Anterior cingulate cortex (tissue), 58 donors: ENCODE results near the gene ASF1B.

Experiments used
- DNase-seq, 58 donors: peaks; one replicate each; lab custom pipeline; 2025; lab: John Stamatoyannopoulos, UW

The ASF1B gene

DNA sequence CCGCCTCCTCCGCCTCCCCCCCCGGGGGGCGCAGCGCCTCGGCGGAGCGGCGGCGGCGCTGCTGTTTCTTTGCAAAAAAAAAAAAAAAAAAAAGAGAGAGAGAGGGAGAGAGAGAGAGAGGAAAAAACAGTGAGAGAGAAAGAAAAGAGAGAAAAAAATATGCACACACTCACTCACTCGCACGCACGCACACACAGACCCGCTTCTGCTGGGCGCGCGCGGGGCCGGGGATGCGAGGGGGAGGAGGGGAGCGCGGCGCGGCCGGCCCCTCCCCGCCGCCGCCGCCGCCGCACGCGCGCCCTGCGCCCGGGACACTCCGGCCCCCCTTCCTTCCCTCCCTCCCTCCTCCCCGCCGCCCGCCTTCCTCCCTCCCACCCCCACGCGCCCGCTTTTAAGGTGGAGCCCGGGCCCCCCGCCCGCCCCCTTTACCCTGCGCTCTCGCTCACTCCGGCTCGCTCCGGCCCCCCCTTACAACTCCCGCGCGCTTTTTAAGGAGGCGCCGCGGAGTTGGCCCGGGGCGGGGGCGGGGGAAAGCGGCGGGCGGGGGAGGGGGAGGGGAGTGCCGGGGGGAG is 45.8 kb downstream of the ASF1B start, which contains the start of gene SAMD1:
Gene SAMD1, minus strand, starts transcription at position 243 of the 572 bp plus-strand sequence.
- DNase-seq: peak in 57 of 58 donors; percentile 18 to 90 (median 79)

DNA sequence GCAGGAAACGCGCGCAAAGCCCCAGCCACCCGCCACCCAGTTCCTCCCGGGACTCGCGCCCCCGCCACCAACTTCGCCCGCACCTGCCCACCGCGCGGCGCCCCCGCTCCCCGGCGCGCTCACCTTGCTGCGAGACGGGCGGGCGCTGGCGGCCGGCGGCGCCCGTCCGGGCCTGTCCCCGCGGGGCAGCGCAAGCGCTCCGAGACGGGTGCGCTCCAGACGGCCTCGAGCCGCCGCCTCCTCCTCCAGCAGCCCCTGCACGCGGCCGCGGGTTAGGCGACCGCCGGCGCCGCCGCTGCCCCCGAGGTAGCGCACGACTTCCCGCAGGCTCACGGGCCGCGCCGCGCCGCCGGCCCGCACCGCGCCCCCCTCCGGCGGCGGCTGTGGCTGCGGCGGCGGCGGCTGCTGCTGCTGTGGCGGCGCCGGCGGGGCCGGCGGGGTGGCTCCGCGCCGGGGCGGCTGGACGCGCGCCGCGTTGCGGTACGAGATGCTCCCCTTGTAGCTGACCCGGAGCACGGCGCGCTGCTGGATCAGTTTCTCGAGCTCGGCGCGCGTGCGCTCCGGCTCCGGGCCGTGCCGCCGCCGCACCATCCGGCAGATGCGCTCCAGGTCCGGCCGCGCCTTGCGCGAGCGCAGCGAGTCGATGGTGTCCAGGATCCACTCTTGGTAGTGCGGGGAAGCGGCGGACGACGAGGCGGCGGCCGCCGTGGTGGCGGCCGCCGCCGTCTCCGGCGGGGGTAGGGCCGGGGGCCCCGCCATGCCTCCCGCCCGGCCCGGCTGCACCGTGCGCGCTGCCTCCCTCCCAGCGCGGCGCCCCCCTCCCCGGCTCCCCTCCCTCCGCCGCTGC is 46.5 kb downstream of the ASF1B start:
- DNase-seq: peak in 28 of 58 donors; percentile 16 to 57 (median 34)

DNA sequence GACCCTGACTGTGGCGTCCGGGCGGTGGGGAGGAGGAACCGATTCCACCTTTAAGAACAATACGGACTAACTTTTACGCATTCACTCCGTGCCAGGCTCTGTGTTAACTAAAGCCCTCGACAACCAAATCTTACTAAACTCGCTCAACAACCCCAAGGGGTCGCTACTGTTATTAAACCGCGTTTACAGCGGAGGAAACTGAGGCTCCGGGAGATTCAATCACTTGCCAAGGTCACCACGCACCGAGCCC is 47.1 kb downstream of the ASF1B start:
- DNase-seq: peak in 1 of 58 donors; percentile 22

DNA sequence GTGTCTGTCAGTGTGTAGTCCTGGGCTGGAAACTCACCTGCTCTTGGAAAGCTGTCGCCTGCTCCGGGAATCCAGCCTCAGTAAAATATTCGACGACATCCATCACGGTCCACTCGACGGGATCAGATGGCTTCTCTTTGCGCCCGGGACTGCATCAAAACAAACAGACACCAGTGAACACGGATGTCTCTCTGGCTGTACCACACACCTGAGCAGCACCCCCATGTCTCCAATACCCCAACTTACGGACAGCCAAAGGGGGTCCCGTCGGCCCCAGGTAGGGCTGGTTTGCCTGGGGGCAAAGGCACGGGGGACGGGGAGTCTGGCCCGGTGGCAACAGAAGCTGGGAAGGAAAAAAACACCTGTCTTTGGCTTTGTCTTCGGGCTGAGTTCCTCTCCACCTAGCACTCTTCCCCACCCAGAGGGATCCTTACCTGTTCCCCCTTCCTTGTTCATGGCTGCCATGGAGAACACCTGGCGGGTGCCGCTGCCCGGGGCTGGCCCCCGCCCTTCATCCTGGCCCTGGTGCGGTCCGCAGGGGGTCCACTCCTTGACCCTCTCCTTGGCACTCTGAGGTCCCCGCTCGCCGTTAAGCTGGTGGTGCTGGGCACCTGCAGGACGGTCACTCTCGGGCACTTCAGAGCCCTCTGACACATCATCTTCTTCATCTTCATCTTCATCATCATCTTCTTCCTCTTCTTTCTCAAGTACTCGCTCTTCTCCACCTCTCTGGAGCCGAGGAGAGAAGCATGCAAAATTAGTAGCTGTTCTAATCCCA is 47.6 kb downstream of the ASF1B start:
- no peak for DNase-seq

DNA sequence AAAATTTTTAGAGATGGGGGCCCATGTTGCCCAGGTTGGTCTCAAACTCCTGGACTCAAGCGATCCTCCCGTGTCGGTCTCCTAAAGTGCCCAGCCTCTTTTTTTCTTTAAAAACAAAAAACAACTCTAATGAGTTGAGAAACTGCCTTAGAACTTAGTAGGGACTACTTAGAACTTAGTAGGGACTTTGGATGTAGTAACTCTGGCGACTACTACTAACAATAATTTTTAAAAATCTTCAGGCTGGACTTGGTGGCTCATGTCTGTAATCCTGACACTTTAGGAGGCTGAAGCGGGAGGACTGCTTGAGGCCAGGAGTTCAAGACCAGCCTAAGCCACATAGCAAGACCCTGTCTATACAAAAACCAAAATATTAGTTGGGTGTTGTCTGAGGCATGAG is 50.3 kb downstream of the ASF1B start:
- DNase-seq: no peak

DNA sequence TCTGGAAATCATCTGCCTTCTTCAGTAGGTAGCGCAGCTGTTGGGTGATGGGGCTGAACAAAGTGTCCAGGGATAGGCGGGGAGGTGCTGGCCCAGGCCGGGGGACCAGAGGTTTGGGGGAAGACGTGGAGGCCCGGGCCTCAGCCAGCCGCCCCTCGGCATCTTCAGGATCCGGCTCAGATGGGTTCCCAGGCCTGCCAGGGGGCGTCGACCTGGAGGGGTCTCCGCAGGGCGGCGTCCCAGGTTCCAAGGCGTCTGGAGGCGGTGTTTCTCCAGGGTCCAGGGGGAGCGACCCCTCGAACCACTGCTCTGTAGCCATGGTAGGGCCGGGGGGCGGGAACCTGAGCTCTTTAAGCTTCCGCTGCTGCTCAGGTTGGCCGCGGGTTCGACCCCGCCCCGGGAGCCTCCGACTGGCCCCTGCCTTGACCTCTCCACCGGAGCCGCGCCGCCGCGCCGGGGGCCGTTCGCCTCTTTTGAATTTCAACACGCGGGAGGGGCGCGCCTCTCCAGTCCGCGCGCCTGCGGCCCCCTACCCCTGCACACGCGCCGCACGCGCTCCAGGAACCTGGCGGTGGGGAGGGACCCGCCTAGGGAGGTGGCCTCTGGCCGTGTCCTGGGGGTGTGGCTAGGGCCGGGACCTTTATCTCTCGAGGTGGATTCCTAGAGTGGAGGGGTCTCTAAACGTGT is 50.9 kb downstream of the ASF1B start, which contains the start of gene C19orf67:
Gene C19orf67, minus strand, starts transcription at position 475 of the 687 bp plus-strand sequence. Its CDS starts 156 bp downstream, at position 319.
- DNase-seq: no peak

DNA sequence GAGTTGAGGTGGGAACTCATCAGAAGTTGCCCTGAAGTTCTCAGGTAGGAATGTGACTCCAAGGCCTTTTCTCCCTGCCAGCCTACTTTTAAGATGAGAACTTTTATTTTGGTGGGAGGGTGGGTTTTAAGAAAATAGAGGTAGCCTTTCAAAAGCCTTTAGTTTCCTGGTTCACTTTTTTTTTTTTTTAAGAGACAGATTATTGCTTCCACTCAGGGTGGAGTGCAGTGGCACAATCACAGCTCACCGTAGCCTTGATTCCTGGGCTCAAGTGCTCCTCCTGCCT is 53.8 kb downstream of the ASF1B start:
- no peak for DNase-seq

DNA sequence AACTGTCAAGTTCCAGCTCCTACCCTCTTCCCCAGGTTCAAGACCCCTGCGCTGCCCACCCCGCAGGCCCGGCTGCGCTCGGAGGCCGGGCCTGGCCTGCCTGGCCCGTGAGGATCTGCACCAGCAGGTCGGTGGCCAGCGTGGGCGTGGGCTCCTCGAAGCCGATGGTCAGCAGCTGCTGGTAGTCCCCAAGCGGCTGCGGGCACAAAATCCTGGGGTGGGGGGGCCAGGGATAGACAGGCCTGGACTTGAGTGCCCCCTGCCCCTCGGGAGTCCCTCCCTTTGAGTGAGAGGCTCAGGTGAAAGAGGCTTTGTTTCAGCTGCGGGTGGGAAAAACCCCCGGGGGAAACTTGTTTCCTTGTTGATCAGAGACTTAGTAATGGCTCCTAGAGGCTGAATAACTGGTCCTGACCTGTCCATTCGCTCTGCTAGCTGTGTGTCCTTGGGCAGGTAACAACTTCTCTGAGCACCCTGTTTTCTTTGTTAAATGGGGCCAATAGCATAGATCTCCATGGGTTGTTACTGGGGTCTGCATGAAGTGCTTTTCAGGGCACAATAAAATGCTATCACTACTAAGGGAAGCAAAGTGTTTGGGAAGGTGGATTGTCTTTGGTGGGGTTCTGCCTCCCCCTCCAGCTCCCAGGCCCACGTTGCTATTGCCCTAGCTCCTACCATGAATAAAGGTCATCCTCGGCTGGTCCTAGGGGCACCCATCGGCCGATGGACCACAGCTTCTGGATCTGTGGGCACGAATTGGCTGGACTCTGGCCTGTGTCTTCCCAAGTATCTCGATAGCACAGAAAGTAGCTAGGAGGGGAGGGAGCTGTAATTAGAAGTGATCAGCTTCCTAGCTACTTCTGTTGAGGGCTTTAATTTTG is 54.4 kb downstream of the ASF1B start:
- peak in 14 of 58 donors; percentile 22 to 65 (median 55) for DNase-seq

DNA sequence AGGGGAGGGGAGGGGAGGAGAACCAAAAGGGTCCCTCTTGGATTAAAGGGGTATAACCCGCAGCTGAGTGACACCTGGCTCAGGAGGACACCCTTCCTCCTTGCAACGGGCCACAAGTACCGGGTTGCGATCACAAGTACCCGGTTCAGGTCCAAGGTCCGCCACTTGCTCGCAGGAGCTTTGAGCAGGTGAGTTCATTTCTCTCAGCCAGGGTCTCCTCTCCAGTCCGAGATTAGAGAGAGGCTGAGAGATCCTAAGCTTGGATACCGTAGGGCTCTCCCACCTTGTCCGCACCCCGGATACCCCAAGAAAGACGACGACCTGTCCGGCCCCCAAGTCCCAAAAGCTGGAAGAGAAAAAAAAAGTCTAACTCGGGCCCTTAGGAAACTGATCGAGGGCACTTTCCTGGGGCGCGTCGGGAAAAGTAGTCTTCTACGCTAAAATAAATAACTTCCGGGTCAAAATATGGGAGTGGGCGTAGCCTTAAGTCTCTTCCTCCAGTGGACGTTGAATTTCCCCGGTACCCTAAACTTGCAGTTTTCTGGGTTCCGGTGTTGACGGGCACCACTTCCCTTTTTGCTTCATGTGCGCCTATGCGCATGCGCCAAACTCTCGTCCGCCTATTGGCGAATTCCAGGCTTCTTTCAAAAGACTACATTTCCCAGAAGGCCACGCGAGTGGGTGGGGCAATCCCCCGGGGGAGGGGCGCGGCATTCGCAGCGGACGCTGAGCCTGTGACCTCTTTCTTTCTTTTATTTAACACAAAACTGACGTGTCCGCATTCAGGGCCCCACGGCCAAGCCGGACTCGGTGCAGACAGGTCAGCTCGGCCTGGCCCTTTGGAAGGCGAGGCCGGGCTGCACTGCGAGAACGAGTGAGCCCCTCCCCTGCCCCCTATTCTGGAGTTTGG is 55.2 kb downstream of the ASF1B start:
- DNase-seq: peak; percentile 82 to 100 (median 97)

DNA sequence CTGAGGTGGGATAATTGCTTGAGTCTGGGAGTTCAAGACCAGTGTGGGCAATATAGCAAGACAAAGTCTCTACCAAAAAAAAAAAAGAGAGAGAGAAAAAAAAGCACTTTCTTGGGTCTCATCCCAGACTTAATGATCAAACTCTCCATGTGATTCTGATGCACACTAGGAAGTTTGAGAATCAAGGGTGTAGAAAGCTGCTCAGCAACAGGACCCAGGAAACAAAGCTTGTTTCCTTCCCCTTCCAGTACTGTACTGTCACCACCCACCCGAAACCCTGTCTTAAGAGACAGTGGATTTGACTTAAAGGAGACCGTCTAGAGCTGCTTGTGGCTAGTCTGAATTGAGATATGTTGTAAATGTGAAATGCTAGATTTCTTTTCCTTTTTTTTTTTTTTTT is 58.0 kb downstream of the ASF1B start:
- DNase-seq: peak in 1 of 58 donors; percentile 4

DNA sequence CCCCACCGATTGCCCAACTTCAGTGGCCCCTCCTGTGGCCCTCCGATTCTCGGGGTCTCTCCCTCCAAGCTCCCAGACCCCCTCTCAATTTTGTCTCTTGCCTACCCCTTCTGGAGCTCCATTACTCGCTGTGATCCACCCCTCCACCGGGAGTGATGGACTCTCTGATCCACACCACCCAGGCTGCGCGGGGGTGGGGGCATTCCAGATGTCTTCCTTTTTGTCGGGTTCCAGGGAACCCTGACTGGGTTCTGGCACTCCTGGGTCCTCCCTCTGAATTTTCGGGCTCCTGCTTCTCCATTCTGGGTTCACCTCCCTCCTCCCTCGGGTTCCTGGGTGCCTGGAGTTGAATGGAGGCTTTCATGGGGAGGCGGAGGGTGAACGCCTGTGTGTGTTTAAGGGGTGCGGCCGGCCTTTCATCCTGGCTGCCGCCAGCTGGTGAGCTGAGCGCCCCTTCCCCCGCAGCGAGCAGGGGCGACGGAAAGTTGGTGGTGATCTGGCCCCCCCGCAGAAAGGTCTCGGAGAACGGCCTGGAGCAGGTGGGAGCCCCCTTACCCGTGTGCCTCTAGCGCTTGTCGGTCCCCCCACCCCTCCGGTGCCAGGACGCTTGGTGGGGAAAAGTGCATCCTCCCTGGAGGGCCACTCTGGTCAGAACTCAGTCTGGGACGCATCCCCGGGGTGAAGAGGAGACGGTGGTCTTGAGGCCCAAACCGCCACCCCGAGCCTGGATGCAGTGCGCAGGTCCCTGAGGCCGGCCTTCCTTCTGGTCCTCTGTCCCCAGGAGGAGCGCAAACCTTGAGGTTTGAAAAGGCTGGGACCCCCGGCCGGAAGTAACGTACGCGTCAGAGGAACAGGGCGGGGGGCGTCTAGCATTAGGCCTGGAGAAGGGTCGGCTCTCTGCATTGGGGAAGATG is 62.2 kb downstream of the ASF1B start:
- DNase-seq: peak in 32 of 58 donors; percentile 10 to 73 (median 54)

DNA sequence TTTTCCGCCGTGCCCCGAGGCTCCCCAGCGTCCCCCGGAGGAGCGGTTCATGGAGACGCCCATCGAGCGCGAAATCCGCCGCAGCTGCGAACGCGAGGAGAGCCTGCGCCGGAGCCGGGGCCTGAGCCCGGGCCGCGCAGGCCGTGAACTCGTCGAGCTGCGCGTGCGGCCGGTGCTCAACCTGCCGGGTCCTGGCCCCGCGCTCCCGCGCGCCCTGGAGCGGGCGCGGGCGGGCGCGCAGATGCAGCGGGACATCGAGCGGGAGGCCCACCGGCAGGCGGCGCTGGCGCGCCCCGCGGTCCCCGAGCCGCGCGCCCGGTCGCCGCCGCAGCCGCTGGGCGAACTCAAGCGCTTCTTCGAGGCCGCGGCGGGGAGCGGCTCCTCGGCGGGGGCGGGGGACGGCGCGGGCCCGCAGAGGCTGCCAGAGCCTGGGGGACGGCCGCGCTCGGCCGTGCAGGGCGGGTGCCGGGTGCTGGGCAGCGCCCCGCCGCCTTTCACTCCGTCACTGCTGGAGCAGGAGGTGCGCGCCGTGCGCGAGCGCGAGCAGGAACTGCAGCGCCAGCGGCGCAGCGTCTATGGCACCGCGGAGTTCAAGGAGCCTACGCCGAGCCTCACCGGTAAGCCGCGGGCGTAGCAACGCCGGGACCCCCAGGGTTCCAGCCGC is 63.0 kb downstream of the ASF1B start:
- peak in 54 of 58 donors; percentile 17 to 82 (median 67) for DNase-seq

DNA sequence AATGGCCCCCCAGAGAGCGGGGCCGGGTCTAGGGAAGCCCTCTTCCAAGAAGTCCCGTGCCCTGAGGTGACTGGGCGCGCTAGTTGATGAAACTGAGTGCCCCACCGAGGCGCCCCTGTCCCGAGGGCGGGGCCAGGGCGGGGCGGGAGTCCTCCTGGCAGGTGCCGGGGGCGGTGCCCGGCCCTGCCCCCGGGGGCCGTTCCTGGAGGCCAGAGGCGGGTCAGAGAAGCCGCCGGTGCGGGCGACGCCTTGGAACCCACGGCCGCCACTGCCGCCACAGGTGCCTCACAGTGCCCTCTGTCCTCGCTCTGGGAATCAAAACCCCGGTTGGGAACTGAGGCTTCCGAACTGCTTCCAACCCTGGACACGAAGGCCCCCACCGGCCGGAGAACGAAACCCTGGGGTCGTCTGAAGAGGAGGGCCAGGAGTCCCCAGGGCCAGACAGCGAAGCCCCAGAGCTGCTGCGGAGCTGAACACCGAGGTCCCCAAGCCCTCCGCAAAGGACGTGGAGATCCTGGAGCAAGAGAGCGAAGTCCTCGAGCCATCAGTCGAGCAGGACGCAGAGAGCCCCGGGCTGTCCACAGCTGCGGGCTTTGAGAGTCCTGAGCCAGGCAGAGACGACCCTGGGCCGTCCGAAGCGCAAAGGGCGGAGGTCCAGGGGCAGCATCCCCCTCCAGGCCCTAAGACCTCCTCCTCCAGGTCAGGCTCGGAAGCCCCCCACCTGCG is 63.7 kb downstream of the ASF1B start, which contains the start of gene MISP3:
Gene MISP3, plus strand, starts transcription at position 252 of the 726 bp plus-strand sequence. CDS start 524 bp downstream, outside the sequence.
- DNase-seq: peak in 20 of 58 donors; percentile 12 to 66 (median 47)

DNA sequence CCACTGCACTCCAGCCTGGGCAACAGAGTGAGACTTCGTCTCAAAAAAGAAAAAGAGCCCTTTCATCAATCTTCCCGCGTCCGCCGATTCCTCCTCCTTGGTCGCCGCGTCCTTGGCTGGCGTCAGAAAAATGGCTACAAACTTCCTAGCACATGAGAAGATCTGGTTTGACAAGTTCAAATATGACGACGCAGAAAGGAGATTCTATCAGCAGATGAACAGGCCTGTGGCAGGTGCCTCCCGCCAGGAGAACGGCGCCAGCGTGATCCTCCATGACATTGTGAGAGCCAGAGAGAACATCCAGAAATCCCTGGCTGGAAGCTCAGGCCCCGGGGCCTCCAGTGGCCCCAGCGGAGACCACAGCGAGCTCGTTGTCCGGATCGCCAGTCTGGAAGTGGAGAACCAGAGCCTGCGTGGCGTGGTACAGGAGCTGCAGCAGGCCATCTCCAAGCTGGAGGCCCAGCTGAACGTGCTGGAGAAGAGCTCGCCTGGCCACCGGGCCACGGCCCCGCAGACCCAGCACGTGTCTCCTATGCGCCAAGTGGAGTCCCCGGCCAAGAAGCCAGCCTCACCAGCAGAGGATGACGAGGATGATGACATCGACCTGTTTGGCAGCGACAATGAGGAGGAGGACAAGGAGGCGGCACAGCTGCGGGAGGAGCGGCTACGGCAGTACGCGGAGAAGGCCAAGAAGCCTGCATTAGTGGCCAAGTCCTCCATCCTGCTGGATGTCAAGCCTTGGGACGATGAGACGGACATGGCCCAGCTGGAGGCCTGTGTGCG is 65.9 kb downstream of the ASF1B start:
- DNase-seq: no peak
